Trophoblast cell (in vitro differentiated cells and primary cell): ENCODE results near the gene FMNL2.

ENCODE experiments used
- DNase-seq, 2 donors: peaks; one replicate each; pipeline ENCODE4 v3.0.0-alpha.2; 2016
- H2AFZ ChIP-seq: 2 replicates; pipeline ENCODE4 v1.6.1; 2013; ENCODE audit warnings: low read length, moderate library complexity, mild to moderate bottlenecking; ENCODE audit not compliant: insufficient read depth, poor library complexity
- H2AK5ac ChIP-seq: 2 replicates; pipeline ENCODE4 v1.6.1; 2013; ENCODE audit warnings: mild to moderate bottlenecking, low read length
- H2BK120ac ChIP-seq: 2 replicates; pipeline ENCODE4 v1.6.1; 2013; ENCODE audit warnings: low read length, mild to moderate bottlenecking, moderate library complexity; ENCODE audit not compliant: insufficient read depth, poor library complexity
- H2BK12ac ChIP-seq: 2 replicates; pipeline ENCODE4 v1.6.1; 2013; ENCODE audit warnings: mild to moderate bottlenecking, low read length, moderate library complexity
- H2BK5ac ChIP-seq: 2 replicates; pipeline ENCODE4 v1.6.1; 2013; ENCODE audit warnings: low read length, low read depth, moderate library complexity, mild to moderate bottlenecking; ENCODE audit not compliant: poor library complexity
- H3K14ac ChIP-seq: 2 replicates; pipeline ENCODE4 v1.6.1; 2013; ENCODE audit warnings: mild to moderate bottlenecking, low read length
- H3K18ac ChIP-seq: 2 replicates; pipeline ENCODE4 v1.6.1; 2013; ENCODE audit warnings: mild to moderate bottlenecking, low read length
- H3K23ac ChIP-seq: 2 replicates; pipeline ENCODE4 v1.6.1; 2013; ENCODE audit warnings: low read length
- H3K27ac ChIP-seq: 2 replicates; pipeline ENCODE4 v1.5.1; 2013; ENCODE audit warnings: low read depth, mild to moderate bottlenecking, inconsistent platforms, low read length, moderate library complexity
- H3K27me3 ChIP-seq: 2 replicates; pipeline ENCODE4 v1.6.1; 2013; ENCODE audit warnings: inconsistent platforms, mild to moderate bottlenecking, low read length, moderate library complexity; ENCODE audit not compliant: insufficient read depth
- H3K36me3 ChIP-seq, 2 experiments: 1 replicate in 1 of 2; 2 replicates in 1 of 2; pipeline ENCODE4 v1.6.1; 2013; ENCODE audit warnings: low read length in 2 of 2, mild to moderate bottlenecking in 2 of 2, moderate library complexity in 1 of 2; ENCODE audit not compliant: insufficient read depth in 2 of 2, control insufficient read depth in 1 of 2
- H3K4ac ChIP-seq: 2 replicates; pipeline ENCODE4 v1.6.1; 2013; ENCODE audit warnings: low read depth, mild to moderate bottlenecking, low read length, moderate library complexity
- H3K4me1 ChIP-seq, 2 experiments: 1 replicate in 1 of 2; 2 replicates in 1 of 2; pipeline ENCODE4 v1.6.1; 2013; ENCODE audit warnings: low read length in 2 of 2, mild to moderate bottlenecking in 2 of 2, moderate library complexity in 1 of 2; ENCODE audit not compliant: insufficient read depth in 2 of 2, control insufficient read depth in 1 of 2
- H3K4me2 ChIP-seq: 2 replicates; pipeline ENCODE4 v1.6.1; 2013; ENCODE audit warnings: inconsistent platforms, mild to moderate bottlenecking, low read length, moderate library complexity
- H3K4me3 ChIP-seq: 2 replicates; pipeline ENCODE4 v1.5.1; 2013; ENCODE audit warnings: mild to moderate bottlenecking, low read depth, low read length, inconsistent platforms
- H3K79me1 ChIP-seq: one replicate; pipeline ENCODE4 v1.6.1; 2013; ENCODE audit warnings: low read length
- H3K79me2 ChIP-seq: 2 replicates; pipeline ENCODE4 v1.6.1; 2013; ENCODE audit warnings: low read length, mild to moderate bottlenecking; ENCODE audit not compliant: control insufficient read depth, insufficient read depth, poor library complexity
- H3K9ac ChIP-seq: 2 replicates; pipeline ENCODE4 v1.6.1; 2013; ENCODE audit warnings: mild to moderate bottlenecking, low read length
- H3K9me3 ChIP-seq: 2 replicates; pipeline ENCODE4 v1.6.1; 2013; ENCODE audit warnings: low read depth, mild to moderate bottlenecking, control low read depth, inconsistent platforms, low read length; ENCODE audit not compliant: insufficient read depth
- H4K12ac ChIP-seq: 2 replicates; pipeline ENCODE4 v1.6.1; 2013; ENCODE audit warnings: low read depth, mild to moderate bottlenecking, low read length, moderate library complexity
- H4K8ac ChIP-seq: 2 replicates; pipeline ENCODE4 v1.6.1; 2013; ENCODE audit warnings: low read depth, mild to moderate bottlenecking, low read length, moderate library complexity
- H4K91ac ChIP-seq: one replicate; pipeline ENCODE4 v1.6.1; 2013; ENCODE audit warnings: low read depth, mild to moderate bottlenecking, low read length, moderate library complexity
- WGBS: extraction: QIAGEN DNeasy Blood & Tissue Kit; methylation state at CpG from one replicate; pipeline ENCODE4 v1.1.7; 2013; ENCODE audit warnings: missing lambda C conversion rate; ENCODE audit not compliant: insufficient read length, insufficient coverage; ENCODE audit errors: extremely low coverage; 5-methylcytosine and 5-hydroxymethylcytosine counted together

Gene FMNL2

DNA sequence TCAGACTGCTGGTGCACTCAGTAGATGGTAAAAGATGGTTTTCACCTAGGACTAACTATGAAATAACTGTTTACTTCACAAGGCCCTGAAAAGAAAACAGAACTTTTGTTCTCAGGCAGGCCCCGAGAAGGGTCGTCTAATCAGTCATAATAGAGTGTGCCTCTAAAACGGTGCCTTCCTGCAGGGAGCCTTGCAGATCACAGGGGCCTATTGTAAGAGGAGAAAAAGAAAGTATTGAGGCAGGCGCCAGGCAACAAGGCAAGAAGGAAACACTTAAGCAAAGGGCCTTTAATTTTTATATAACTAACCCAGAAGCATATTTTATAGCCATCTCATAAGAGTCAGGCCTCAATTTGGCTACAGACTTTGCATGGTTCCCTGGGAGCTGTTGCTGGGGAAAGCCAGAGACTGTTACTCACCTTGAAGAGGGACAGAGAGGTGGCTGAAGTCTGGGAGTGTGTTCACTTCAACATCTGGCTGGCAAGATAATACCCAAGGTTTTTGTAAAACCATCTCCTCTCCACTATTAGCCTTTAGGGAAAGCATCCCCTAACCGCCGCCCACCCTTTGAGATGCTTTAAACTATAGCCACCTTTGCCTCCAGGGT lies 265.2 kb downstream of the FMNL2 start:
- H2BK120ac ChIP-seq, result no peak overlapping the region
- H3K9me3 ChIP-seq, result no peaks in the 10 kb centered on the region
- no peak overlapping the region for H3K4ac ChIP-seq
- DNase-seq, result no peak
- no peak overlapping the region for H3K23ac ChIP-seq
- H2AK5ac ChIP-seq, result no peak overlapping the region
- H3K79me2 ChIP-seq, result no peaks in the 10 kb centered on the region
- no peak overlapping the region for H3K27ac ChIP-seq
- peaks cover 0 to 4% of the 10 kb centered on the region in 2 experiments for H3K36me3 ChIP-seq
- no peaks in the 10 kb centered on the region for H3K27me3 ChIP-seq
- no peaks in the 10 kb centered on the region for H3K79me1 ChIP-seq
- no peak overlapping the region for H4K8ac ChIP-seq
- H3K4me3 ChIP-seq, result no peak overlapping the region
- H3K9ac ChIP-seq, result no peak overlapping the region
- no peak overlapping the region for H4K91ac ChIP-seq
- no peak overlapping the region for H3K18ac ChIP-seq
- no CpG with 5 or more reads among the region's 6 CpGs for WGBS
- no peak overlapping the region for H2BK12ac ChIP-seq
- H2BK5ac ChIP-seq, result no peak overlapping the region
- no peaks in the 10 kb centered on the region for H3K4me1 ChIP-seq
- no peak overlapping the region for H4K12ac ChIP-seq
- no peak overlapping the region for H3K14ac ChIP-seq
- no peak overlapping the region for H2AFZ ChIP-seq
- H3K4me2 ChIP-seq, result no peak overlapping the region

DNA sequence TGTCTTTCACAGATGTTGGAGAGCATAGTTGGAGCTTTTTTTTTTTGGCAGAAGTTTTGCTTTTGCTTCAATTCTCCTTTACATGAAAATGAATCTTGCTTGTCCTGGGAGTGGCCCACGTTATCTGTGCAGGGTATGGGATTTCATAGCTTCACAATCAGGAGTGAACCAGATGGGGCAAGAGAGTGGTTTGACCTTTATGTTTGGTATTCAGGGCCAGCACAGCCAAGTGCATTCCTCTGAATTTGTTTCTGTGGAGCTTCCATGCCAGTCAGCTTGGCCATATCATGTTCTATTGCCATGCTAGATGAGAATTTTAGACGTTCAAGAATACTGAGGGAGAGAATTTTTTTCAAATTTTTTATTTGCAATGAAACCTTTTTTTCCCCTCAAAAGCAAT lies 265.7 kb downstream of the FMNL2 start:
- no CpG with 5 or more reads among the region's 2 CpGs for WGBS
- H4K12ac ChIP-seq, result no peak overlapping the region
- H3K4me3 ChIP-seq, result no peak overlapping the region
- H2BK12ac ChIP-seq, result no peak overlapping the region
- H3K23ac ChIP-seq, result no peak overlapping the region
- no peaks in the 10 kb centered on the region for H3K79me1 ChIP-seq
- no peak overlapping the region for H2AK5ac ChIP-seq
- H3K27me3 ChIP-seq, result no peaks in the 10 kb centered on the region
- no peak overlapping the region for H2BK5ac ChIP-seq
- no peak overlapping the region for H4K91ac ChIP-seq
- H3K4ac ChIP-seq, result no peak overlapping the region
- no peaks in the 10 kb centered on the region for H3K9me3 ChIP-seq
- no peak overlapping the region for H2BK120ac ChIP-seq
- no peaks in the 10 kb centered on the region for H3K79me2 ChIP-seq
- no peak overlapping the region for H3K27ac ChIP-seq
- H2AFZ ChIP-seq, result no peak overlapping the region
- no peak for DNase-seq
- no peak overlapping the region for H3K9ac ChIP-seq
- H3K14ac ChIP-seq, result no peak overlapping the region
- H3K18ac ChIP-seq, result no peak overlapping the region
- no peaks in the 10 kb centered on the region for H3K4me1 ChIP-seq
- no peak overlapping the region for H4K8ac ChIP-seq
- H3K4me2 ChIP-seq, result no peak overlapping the region
- H3K36me3 ChIP-seq, result peaks cover 0 to 4% of the 10 kb centered on the region in 2 experiments

DNA sequence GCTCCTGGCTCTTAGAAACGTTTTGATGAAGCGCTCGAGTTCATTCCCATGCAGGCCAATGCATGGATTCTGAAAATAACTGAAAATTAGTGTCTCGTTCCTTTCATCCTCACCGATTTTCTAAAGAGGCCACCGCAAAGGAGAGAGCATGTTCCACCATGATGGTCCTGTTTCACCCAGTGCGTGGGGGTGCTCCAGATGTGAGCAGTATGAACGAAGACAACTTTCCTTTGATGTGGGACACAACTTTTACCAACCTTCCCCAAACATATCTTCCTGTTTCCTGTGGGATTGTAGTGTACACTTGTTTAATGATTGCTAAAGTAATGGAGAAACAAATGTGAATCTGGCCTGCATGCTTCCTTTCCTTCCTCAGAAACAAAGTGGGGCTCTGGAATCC lies 267.8 kb downstream of the FMNL2 start:
- Histone ChIP-seq H3K79me1 (no peaks in the 10 kb centered on the region), H2AFZ (no peak overlapping the region), H3K27ac (no peak overlapping the region), H3K18ac (no peak overlapping the region), H3K27me3 (no peaks in the 10 kb centered on the region), H3K4me1 (no peaks in the 10 kb centered on the region), H3K4ac (no peak overlapping the region), H3K14ac (no peak overlapping the region), H3K4me2 (no peak overlapping the region), H3K23ac (no peak overlapping the region), H4K8ac (no peak overlapping the region), H2BK120ac (no peak overlapping the region), H3K36me3 (peaks cover 0 to 4% of the 10 kb centered on the region in 2 experiments), H4K12ac (no peak overlapping the region), H4K91ac (no peak overlapping the region), H3K9ac (no peak overlapping the region), H3K9me3 (no peaks in the 10 kb centered on the region), H2AK5ac (no peak overlapping the region), H2BK5ac (no peak overlapping the region), H3K4me3 (no peak overlapping the region), H3K79me2 (no peaks in the 10 kb centered on the region), H2BK12ac (no peak overlapping the region)
- DNase-seq, result no peak
- no CpG with 5 or more reads among the region's 8 CpGs for WGBS

DNA sequence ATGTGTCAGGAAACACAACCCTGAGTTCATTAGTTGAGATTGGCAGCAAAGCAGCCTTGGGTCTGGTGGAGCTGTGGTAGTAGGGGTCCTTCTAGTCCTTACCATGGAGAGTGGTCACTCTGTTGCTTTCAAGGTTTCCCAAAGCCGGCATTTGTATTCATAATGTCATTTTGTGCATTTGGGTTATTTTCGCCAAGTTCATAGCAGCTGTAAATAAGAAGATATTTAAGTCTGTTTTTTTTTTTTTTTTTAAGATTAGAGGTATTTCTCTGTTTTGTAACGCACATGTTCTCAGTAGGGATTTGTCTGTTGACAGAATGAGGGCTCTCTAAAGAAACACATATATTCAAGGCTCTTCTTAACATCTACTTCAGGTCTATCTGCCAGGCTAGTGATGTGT lies 268.2 kb downstream of the FMNL2 start:
- Histone ChIP-seq H2AK5ac (no peak overlapping the region), H4K91ac (no peak overlapping the region), H2AFZ (no peak overlapping the region), H2BK12ac (no peak overlapping the region), H3K4me1 (no peaks in the 10 kb centered on the region), H3K9me3 (no peaks in the 10 kb centered on the region), H3K18ac (no peak overlapping the region), H3K27ac (no peak overlapping the region), H3K79me1 (no peaks in the 10 kb centered on the region), H3K4me2 (no peak overlapping the region), H4K8ac (no peak overlapping the region), H3K23ac (no peak overlapping the region), H3K14ac (no peak overlapping the region), H3K4ac (no peak overlapping the region), H2BK5ac (no peak overlapping the region), H3K79me2 (no peaks in the 10 kb centered on the region), H2BK120ac (no peak overlapping the region), H4K12ac (no peak overlapping the region), H3K36me3 (peaks cover 0 to 4% of the 10 kb centered on the region in 2 experiments), H3K4me3 (no peak overlapping the region), H3K27me3 (no peaks in the 10 kb centered on the region), H3K9ac (no peak overlapping the region)
- WGBS, result no CpG with 5 or more reads among the region's 3 CpGs
- no peak for DNase-seq
